GM12874 (cell line): ENCODE measurements around the gene SLC6A2.

Experiments
- TF ChIP-seq, protein P1 (sequence below): IDR thresholded peaks from 2 replicates; pipeline ENCODE4 v1.5.1; 2011; ENCODE audit warnings: low read depth, mild to moderate bottlenecking, control low read depth, low read length, moderate library complexity; ENCODE audit not compliant: insufficient read depth

SLC6A2 gene

DNA sequence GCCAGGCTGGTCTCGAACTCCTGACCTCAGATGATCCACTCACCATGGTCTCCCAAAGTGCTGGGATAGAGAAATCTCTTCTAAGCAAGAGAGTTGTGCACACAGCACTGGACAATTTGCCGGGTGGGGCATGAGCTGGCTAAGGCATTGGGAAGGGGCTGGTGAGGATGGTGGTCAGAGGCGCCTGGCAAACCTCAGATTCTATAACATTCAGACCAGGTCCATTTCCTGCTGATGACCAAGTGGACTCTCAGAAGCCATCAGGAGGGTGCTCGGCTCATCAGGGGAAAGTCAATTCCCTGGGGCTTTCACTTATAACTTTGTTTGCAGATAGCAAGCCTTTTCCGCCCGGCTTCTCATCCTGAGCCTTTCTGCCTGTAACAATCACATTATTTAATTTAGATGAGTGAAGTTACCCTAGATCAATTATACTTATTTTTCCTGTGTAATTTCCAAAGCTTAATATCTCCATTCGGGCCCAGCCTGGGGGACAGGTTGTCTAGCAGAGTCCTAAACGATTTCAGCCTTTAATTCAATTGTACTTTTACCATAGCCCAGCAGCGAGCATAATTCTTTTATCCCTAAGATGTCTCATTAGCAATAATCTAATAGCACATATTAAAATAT lies 15.0 kb upstream of the SLC6A2 start:
- TF ChIP-seq, protein P1, sequence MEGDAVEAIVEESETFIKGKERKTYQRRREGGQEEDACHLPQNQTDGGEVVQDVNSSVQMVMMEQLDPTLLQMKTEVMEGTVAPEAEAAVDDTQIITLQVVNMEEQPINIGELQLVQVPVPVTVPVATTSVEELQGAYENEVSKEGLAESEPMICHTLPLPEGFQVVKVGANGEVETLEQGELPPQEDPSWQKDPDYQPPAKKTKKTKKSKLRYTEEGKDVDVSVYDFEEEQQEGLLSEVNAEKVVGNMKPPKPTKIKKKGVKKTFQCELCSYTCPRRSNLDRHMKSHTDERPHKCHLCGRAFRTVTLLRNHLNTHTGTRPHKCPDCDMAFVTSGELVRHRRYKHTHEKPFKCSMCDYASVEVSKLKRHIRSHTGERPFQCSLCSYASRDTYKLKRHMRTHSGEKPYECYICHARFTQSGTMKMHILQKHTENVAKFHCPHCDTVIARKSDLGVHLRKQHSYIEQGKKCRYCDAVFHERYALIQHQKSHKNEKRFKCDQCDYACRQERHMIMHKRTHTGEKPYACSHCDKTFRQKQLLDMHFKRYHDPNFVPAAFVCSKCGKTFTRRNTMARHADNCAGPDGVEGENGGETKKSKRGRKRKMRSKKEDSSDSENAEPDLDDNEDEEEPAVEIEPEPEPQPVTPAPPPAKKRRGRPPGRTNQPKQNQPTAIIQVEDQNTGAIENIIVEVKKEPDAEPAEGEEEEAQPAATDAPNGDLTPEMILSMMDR = no peak

DNA sequence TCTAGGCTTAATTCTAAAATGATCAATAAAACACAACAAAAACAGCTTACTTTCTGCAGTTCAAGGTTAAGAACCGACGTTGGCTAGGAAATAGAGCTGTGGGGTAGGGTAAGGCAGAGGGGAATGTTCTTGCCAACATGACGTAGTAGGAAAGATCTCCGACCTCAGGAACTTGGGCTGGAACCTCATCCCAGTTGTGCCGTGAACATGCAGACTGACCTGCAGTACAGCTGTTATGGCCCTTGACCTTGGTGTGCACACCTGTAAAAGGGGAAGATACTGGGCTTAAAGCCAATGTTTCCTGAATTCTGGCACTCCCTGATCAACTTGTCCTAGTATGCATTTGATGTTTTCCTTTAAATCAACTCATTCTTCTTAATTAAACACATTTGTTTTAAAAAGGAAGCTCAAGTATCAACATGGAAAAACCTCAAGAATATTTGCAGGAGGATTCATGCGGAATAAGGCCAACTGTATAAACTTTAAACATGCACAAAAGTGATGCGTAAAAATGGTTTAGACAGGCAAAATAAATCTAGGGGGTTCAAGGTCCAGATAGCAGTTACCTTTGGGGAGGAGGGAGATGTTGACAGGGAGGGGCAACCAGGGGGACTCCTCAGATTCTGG lies 14.2 kb upstream of the SLC6A2 start:
- TF ChIP-seq, protein P1 = no peak

DNA sequence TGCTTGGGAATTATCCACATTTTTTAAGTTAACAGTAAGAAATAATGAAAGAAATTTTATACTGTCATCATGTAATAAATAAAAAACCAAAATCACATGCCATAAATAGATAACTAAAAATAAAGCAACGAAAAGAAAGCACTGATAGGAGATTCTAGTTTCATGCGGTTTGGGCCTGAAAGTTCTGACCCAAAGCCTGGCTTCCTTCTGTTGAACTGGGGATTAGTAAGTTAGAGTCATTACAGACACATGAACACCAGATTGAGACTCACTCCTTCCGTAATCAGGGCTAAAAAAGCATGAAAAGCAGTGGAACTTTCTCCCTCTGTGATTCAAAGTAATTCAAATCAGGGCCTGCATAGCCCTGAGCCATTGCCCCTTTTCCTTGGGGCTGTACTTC lies 13.2 kb upstream of the SLC6A2 start:
- TF ChIP-seq, protein P1 = no peak

DNA sequence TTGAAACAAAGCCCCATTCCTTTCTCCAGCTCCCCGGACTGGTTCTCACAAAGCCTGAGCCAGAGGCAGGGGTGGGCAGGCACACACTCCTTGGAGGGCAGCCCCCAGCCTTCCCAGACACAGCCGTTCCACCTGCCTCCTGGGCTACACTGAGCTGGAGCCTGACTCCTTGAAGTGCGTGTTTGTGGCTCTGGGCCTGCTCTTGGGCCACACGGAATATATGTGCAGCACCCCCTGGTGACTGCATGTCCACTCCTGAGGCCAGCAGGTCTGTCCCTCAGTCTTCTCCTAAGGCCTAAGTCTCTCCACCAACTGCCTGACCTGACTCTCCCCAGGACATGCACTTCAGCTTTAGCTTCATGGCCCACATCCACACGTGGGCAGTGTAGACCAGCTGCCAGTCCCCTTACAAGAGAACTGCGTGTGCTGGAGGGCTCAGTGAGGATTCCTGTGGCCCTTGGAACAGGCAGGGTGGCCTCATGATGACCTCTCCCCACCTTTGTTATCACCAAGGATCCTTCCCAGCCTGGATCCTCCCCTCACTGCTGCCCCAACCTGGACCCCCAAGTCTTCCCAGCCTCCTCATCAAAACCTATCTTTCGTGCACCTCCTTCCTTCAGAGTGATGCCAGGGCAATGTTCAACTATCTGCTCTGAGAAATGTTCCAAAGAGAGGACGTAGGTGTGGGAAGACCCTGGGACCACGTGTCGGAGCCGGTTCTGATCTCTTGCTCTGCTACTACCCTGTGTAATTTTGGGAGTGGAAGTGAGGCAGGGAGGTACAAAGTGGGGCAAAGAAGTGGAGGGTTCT lies 12.4 kb upstream of the SLC6A2 start:
- TF ChIP-seq, protein P1 = no peak

DNA sequence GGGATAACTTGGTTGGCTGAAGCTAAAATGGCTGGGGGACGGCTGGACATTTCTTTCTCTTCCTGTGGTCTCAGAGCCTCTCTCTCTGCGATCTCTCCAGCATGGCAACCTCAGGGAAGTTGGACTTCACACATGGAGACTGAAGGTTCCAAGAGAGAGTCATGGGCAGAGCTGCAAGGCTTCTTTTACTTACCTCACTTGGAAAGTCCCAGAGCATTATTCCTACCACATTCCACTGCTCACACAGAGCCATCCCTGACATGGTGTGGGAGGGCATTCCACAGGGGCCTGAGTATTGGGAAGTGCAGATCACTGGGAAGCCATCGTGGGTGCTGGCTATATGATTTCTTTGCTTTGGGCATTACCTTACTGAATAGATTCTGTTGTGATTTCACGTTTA lies 9.8 kb upstream of the SLC6A2 start:
- TF ChIP-seq, protein P1 = no peak

DNA sequence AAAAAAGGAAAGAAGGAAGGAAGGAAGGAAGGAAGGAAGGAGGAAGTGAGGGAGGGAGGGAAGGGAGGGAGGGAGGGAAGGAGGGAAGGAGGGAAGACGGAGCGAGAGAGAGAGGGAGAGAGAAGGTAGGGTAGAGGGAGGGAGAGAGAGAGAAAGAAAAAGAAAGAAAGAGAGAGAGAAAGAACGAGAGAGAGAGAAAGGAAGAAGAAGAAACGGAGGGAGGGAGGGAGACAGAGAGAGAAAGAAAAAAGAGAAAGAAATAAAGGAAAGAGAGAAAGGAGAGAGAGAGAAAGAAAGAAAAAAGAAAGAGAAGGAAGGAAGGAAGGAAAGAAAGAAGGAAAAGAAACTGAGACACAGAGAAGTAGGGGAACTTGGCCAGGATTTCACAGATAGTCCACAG lies 8.4 kb upstream of the SLC6A2 start:
- TF ChIP-seq, protein P1 = no peak

DNA sequence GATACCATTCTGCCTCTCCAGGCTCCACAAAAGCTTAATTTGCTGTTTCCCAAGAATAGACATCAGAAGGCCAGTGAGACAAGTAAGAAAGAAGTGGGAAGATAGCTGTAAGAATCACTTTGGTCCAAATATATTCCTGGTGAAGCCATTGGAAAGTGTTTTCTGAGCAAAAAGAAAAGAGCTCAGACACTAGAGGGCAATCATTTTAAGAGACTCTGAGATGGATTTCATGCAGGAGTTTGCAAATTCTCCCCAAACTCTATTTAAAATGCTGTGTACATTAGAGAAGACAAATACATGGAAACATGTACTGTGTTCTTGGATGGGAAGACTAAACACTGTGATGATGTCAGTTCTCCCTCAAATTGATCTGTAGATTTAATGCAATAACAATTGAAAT lies 8.0 kb upstream of the SLC6A2 start:
- TF ChIP-seq, protein P1 = no peak
